GM19467 (cell line): ENCODE results near the gene TRPM2.

Source experiments
- ATAC-seq: cut with Tn5 transposase; IDR thresholded peaks from one replicate; pipeline ENCODE4 v1.9.1; 2021; ENCODE audit warnings: mild to moderate bottlenecking, moderate library complexity; ENCODE audit not compliant: unreplicated experiment

Gene TRPM2

GRCh38 chr21:44424608-44425306 is 71.3 kb downstream of the TRPM2 start:
- ATAC-seq: no peak

GRCh38 chr21:44425307-44425894 is 72.0 kb downstream of the TRPM2 start:
- no peak for ATAC-seq

GRCh38 chr21:44425895-44426662 is 72.7 kb downstream of the TRPM2 start:
- ATAC-seq: no peak

- ATAC-seq: no peak
Observed at GRCh38 chr21:44426663-44427191, 73.3 kb downstream of the TRPM2 start.

GRCh38 chr21:44427241-44428120 is 74.1 kb downstream of the TRPM2 start:
- no peak for ATAC-seq

GRCh38 chr21:44428281-44428960 is 75.0 kb downstream of the TRPM2 start:
- ATAC-seq: no peak

GRCh38 chr21:44429894-44430293 is 76.5 kb downstream of the TRPM2 start:
- ATAC-seq: no peak

GRCh38 chr21:44431300-44431699 is 77.9 kb downstream of the TRPM2 start:
- ATAC-seq: no peak

- no peak for ATAC-seq
Observed at GRCh38 chr21:44432841-44433790, 79.7 kb downstream of the TRPM2 start.

GRCh38 chr21:44433791-44434567 is 80.6 kb downstream of the TRPM2 start:
- ATAC-seq: no peak

- no peak for ATAC-seq
Observed at GRCh38 chr21:44434568-44434925, 81.1 kb downstream of the TRPM2 start.

GRCh38 chr21:44434936-44435635 is 81.7 kb downstream of the TRPM2 start:
- no peak for ATAC-seq

- ATAC-seq: no peak
Observed at GRCh38 chr21:44436111-44436611, 82.7 kb downstream of the TRPM2 start.

GRCh38 chr21:44436958-44437357 is 83.5 kb downstream of the TRPM2 start:
- ATAC-seq: no peak

GRCh38 chr21:44437371-44437695 is 83.9 kb downstream of the TRPM2 start:
- no peak for ATAC-seq

- no peak for ATAC-seq
Observed at GRCh38 chr21:44437696-44438431, 84.4 kb downstream of the TRPM2 start.
